HEK293 (cell line): ENCODE data around the gene NANOS3.

Source experiments
- CTCF ChIA-PET: fragments of 350-600 bp; formaldehyde crosslinking; extraction: SDS; loops from one replicate; lab custom pipeline; 2021; ENCODE audit warnings: antibody characterized with exemption; lab: Yijun Ruan, JAX
- POLR2A ChIA-PET: fragments of 300-600 bp; formaldehyde crosslinking; extraction: SDS; loops from one replicate; lab custom pipeline; 2020; ENCODE audit warnings: antibody characterized with exemption, inconsistent platforms; lab: Yijun Ruan, JAX
- H3K27ac ChIP-seq: fragments of 200-500 bp; sonication (Bioruptor generic); 2 replicates; pipeline ENCODE4 v1.5.1; 2014; ENCODE audit warnings: low read depth, low read length, control low read depth, inconsistent platforms; ENCODE audit errors: extremely low read depth
- H3K36me3 ChIP-seq, 2 experiments: fragments of 200-500 bp in 1 of 2; sonication (Bioruptor generic) in 1 of 2; 1 replicate in 1 of 2; 2 replicates in 1 of 2; pipeline ENCODE4 v1.5.1; 2014 to 2017; ENCODE audit warnings: inconsistent platforms in 2 of 2, low read length in 2 of 2; ENCODE audit not compliant: control insufficient read depth in 2 of 2, insufficient read depth in 1 of 2
- H3K4me1 ChIP-seq: fragments of 200-500 bp; sonication (Bioruptor generic); 2 replicates; pipeline ENCODE4 v1.5.1; 2014; ENCODE audit warnings: mild to moderate bottlenecking, low read length, inconsistent platforms; ENCODE audit not compliant: control insufficient read depth, insufficient read depth
- H3K4me3 ChIP-seq: 2 replicates; pipeline ENCODE4 v1.5.1; 2011; ENCODE audit warnings: low read depth, mild to moderate bottlenecking, control low read depth, low read length, moderate library complexity
- H3K9me3 ChIP-seq: fragments of 200-500 bp; sonication (Bioruptor generic); 2 replicates; pipeline ENCODE4 v1.5.1; 2014; ENCODE audit warnings: low read depth, low read length, inconsistent platforms; ENCODE audit not compliant: control insufficient read depth, insufficient read depth
- BCL11A ChIP-seq: fragments of 450-650 bp; formaldehyde crosslinking; IDR thresholded peaks from 2 replicates; pipeline ENCODE4 v1.5.1; 2016; ENCODE audit warnings: low read depth, missing biosample characterization, missing genetic modification characterization
- HOXD13 ChIP-seq: sonication (generic); formaldehyde crosslinking; IDR thresholded peaks from 2 replicates; pipeline ENCODE4 v1.8.0; 2022; ENCODE audit warnings: missing genetic modification reagents, borderline replicate concordance
- MYNN ChIP-seq: fragments of 450-650 bp; formaldehyde crosslinking; IDR thresholded peaks from 2 replicates; pipeline ENCODE4 v1.5.1; 2016; ENCODE audit warnings: missing biosample characterization, missing genetic modification characterization, borderline replicate concordance
- SETDB1 ChIP-seq: IDR thresholded peaks from one replicate; pipeline ENCODE4 v1.6.1; 2017; ENCODE audit warnings: mild to moderate bottlenecking, low read length, moderate library complexity, mixed read lengths; ENCODE audit not compliant: insufficient read length
- ZNF140 ChIP-seq: fragments of 450-650 bp; formaldehyde crosslinking; IDR thresholded peaks from 2 replicates; pipeline ENCODE4 v1.5.1; 2016; ENCODE audit warnings: missing biosample characterization, missing genetic modification characterization
- ZNF169 ChIP-seq: fragments of 450-650 bp; formaldehyde crosslinking; IDR thresholded peaks from 2 replicates; pipeline ENCODE4 v1.5.1; 2016; ENCODE audit warnings: missing biosample characterization, missing genetic modification characterization
- ZNF24 ChIP-seq: fragments of 450-650 bp; formaldehyde crosslinking; IDR thresholded peaks from 2 replicates; pipeline ENCODE4 v1.5.1; 2016; ENCODE audit warnings: missing biosample characterization, missing genetic modification characterization
- ZNF366 ChIP-seq: fragments of 450-650 bp; formaldehyde crosslinking; conservative IDR thresholded peaks from 2 replicates; pipeline ENCODE4 v1.5.1; 2016; ENCODE audit warnings: missing biosample characterization, missing genetic modification characterization
- ZNF391 ChIP-seq: fragments of 450-650 bp; formaldehyde crosslinking; IDR thresholded peaks from 2 replicates; pipeline ENCODE4 v1.5.1; 2016; ENCODE audit warnings: low read depth, missing biosample characterization, missing genetic modification characterization, borderline replicate concordance
- ZNF561 ChIP-seq: fragments of 450-650 bp; IDR thresholded peaks from 2 replicates; pipeline ENCODE4 v1.5.1; 2018; ENCODE audit warnings: missing biosample characterization, missing genetic modification characterization, borderline replicate concordance
- ZNF571 ChIP-seq: fragments of 450-650 bp; formaldehyde crosslinking; IDR thresholded peaks from 2 replicates; pipeline ENCODE4 v1.5.0; 2017; ENCODE audit warnings: missing biosample characterization, missing genetic modification characterization
- ZNF768 ChIP-seq: fragments of 450-650 bp; formaldehyde crosslinking; IDR thresholded peaks from 2 replicates; pipeline ENCODE4 v1.5.1; 2018; ENCODE audit warnings: missing biosample characterization, mild to moderate bottlenecking, missing genetic modification characterization
- TF ChIP-seq, protein P1 (sequence below): fragments of 450-650 bp; formaldehyde crosslinking; IDR thresholded peaks from 2 replicates; pipeline ENCODE4 v1.5.1; 2016; ENCODE audit warnings: missing biosample characterization, missing genetic modification characterization
- TF ChIP-seq, protein P2 (sequence below): fragments of 450-650 bp; formaldehyde crosslinking; IDR thresholded peaks from 2 replicates; pipeline ENCODE4 v1.5.1; 2016; ENCODE audit warnings: missing biosample characterization, missing genetic modification characterization
- TF ChIP-seq, protein P3 (sequence below): fragments of 450-650 bp; formaldehyde crosslinking; IDR thresholded peaks from 2 replicates; pipeline ENCODE4 v1.5.1; 2016; ENCODE audit warnings: missing biosample characterization, missing genetic modification characterization
- TF ChIP-seq, protein P4 (sequence below): fragments of 450-650 bp; formaldehyde crosslinking; IDR thresholded peaks from 2 replicates; pipeline ENCODE4 v1.5.1; 2016; ENCODE audit warnings: missing biosample characterization, missing genetic modification characterization
- TF ChIP-seq, protein P5 (sequence below): fragments of 450-650 bp; formaldehyde crosslinking; IDR thresholded peaks from 2 replicates; pipeline ENCODE4 v1.5.1; 2016; ENCODE audit warnings: missing biosample characterization, missing genetic modification characterization, borderline replicate concordance
- TF ChIP-seq, protein P6 (sequence below): fragments of 450-650 bp; formaldehyde crosslinking; IDR thresholded peaks from 2 replicates; pipeline ENCODE4 v1.5.1; 2016; ENCODE audit warnings: missing biosample characterization, missing genetic modification characterization
- TF ChIP-seq, protein P7 (sequence below): fragments of 450-650 bp; formaldehyde crosslinking; IDR thresholded peaks from 2 replicates; pipeline ENCODE4 v1.5.1; 2016; ENCODE audit warnings: missing biosample characterization, missing genetic modification characterization

Gene NANOS3

DNA sequence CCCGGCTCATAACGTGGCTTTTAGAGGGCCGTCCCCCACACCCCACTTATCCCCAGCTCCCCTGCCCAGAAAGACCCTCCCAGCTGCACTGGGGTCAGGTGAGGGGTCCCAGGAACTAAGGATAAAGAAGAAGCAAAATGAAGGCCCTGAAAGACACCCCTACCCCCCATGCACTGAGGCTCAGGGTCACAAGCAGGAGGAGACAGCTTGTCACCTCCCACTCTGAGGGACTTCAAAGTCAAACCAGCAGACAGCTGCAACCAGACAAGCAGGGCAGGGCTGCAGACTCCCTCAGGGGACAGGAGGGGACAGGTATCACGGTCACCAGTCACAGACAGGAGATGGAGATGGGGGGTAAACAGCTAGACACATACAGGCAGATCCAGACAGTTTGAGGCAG lies 6.1 kb upstream of the NANOS3 start:
- H3K4me1 ChIP-seq: no peaks in the 10 kb centered on the region
- ChIA-PET POLR2A (interaction anchor here (0.6 kb wide), 1 partner anchor 90 kb away, joined by 3 read pairs; no protein-coding TSS in a partner anchor), CTCF (interaction anchor here (0.7 to 1.5 kb wide), 3 partner anchors 10 to 152 kb away, joined by 3 to 5 read pairs (median 5); no protein-coding TSS in a partner anchor)
- H3K36me3 ChIP-seq: no peaks in the 10 kb centered on the region; a peak in 1 of 3 replicates
- H3K4me3 ChIP-seq: no peak overlapping the region
- H3K9me3 ChIP-seq: no peaks in the 10 kb centered on the region
- TF ChIP-seq ZNF391 (tag by site-specific recombination): no peak
- no peak for TF ChIP-seq BCL11A (tag by site-specific recombination)
- TF ChIP-seq, protein P1, sequence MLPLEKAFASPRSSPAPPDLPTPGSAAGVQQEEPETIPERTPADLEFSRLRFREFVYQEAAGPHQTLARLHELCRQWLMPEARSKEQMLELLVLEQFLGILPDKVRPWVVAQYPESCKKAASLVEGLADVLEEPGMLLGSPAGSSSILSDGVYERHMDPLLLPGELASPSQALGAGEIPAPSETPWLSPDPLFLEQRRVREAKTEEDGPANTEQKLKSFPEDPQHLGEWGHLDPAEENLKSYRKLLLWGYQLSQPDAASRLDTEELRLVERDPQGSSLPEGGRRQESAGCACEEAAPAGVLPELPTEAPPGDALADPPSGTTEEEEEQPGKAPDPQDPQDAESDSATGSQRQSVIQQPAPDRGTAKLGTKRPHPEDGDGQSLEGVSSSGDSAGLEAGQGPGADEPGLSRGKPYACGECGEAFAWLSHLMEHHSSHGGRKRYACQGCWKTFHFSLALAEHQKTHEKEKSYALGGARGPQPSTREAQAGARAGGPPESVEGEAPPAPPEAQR (tag by site-specific recombination): no peak
- no peak for TF ChIP-seq ZNF571 (tag by site-specific recombination)
- TF ChIP-seq, protein P2, sequence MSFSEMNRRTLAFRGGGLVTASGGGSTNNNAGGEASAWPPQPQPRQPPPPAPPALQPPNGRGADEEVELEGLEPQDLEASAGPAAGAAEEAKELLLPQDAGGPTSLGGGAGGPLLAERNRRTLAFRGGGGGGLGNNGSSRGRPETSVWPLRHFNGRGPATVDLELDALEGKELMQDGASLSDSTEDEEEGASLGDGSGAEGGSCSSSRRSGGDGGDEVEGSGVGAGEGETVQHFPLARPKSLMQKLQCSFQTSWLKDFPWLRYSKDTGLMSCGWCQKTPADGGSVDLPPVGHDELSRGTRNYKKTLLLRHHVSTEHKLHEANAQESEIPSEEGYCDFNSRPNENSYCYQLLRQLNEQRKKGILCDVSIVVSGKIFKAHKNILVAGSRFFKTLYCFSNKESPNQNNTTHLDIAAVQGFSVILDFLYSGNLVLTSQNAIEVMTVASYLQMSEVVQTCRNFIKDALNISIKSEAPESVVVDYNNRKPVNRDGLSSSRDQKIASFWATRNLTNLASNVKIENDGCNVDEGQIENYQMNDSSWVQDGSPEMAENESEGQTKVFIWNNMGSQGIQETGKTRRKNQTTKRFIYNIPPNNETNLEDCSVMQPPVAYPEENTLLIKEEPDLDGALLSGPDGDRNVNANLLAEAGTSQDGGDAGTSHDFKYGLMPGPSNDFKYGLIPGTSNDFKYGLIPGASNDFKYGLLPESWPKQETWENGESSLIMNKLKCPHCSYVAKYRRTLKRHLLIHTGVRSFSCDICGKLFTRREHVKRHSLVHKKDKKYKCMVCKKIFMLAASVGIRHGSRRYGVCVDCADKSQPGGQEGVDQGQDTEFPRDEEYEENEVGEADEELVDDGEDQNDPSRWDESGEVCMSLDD (tag by site-specific recombination): no peak
- TF ChIP-seq, protein P3, sequence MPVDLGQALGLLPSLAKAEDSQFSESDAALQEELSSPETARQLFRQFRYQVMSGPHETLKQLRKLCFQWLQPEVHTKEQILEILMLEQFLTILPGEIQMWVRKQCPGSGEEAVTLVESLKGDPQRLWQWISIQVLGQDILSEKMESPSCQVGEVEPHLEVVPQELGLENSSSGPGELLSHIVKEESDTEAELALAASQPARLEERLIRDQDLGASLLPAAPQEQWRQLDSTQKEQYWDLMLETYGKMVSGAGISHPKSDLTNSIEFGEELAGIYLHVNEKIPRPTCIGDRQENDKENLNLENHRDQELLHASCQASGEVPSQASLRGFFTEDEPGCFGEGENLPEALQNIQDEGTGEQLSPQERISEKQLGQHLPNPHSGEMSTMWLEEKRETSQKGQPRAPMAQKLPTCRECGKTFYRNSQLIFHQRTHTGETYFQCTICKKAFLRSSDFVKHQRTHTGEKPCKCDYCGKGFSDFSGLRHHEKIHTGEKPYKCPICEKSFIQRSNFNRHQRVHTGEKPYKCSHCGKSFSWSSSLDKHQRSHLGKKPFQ (tag by site-specific recombination): no peak
- TF ChIP-seq ZNF561 (tag by site-specific recombination): no peak
- TF ChIP-seq ZNF24 (tag by site-specific recombination): no peak
- no peak for TF ChIP-seq ZNF169
- TF ChIP-seq SETDB1: no peak
- TF ChIP-seq ZNF366 (tag by site-specific recombination): no peak
- no peak for TF ChIP-seq HOXD13
- no peak for TF ChIP-seq ZNF140
- TF ChIP-seq, protein P4, sequence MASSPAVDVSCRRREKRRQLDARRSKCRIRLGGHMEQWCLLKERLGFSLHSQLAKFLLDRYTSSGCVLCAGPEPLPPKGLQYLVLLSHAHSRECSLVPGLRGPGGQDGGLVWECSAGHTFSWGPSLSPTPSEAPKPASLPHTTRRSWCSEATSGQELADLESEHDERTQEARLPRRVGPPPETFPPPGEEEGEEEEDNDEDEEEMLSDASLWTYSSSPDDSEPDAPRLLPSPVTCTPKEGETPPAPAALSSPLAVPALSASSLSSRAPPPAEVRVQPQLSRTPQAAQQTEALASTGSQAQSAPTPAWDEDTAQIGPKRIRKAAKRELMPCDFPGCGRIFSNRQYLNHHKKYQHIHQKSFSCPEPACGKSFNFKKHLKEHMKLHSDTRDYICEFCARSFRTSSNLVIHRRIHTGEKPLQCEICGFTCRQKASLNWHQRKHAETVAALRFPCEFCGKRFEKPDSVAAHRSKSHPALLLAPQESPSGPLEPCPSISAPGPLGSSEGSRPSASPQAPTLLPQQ (tag by site-specific recombination): no peak
- no peak for TF ChIP-seq ZNF768 (tag by site-specific recombination)
- TF ChIP-seq, protein P5, sequence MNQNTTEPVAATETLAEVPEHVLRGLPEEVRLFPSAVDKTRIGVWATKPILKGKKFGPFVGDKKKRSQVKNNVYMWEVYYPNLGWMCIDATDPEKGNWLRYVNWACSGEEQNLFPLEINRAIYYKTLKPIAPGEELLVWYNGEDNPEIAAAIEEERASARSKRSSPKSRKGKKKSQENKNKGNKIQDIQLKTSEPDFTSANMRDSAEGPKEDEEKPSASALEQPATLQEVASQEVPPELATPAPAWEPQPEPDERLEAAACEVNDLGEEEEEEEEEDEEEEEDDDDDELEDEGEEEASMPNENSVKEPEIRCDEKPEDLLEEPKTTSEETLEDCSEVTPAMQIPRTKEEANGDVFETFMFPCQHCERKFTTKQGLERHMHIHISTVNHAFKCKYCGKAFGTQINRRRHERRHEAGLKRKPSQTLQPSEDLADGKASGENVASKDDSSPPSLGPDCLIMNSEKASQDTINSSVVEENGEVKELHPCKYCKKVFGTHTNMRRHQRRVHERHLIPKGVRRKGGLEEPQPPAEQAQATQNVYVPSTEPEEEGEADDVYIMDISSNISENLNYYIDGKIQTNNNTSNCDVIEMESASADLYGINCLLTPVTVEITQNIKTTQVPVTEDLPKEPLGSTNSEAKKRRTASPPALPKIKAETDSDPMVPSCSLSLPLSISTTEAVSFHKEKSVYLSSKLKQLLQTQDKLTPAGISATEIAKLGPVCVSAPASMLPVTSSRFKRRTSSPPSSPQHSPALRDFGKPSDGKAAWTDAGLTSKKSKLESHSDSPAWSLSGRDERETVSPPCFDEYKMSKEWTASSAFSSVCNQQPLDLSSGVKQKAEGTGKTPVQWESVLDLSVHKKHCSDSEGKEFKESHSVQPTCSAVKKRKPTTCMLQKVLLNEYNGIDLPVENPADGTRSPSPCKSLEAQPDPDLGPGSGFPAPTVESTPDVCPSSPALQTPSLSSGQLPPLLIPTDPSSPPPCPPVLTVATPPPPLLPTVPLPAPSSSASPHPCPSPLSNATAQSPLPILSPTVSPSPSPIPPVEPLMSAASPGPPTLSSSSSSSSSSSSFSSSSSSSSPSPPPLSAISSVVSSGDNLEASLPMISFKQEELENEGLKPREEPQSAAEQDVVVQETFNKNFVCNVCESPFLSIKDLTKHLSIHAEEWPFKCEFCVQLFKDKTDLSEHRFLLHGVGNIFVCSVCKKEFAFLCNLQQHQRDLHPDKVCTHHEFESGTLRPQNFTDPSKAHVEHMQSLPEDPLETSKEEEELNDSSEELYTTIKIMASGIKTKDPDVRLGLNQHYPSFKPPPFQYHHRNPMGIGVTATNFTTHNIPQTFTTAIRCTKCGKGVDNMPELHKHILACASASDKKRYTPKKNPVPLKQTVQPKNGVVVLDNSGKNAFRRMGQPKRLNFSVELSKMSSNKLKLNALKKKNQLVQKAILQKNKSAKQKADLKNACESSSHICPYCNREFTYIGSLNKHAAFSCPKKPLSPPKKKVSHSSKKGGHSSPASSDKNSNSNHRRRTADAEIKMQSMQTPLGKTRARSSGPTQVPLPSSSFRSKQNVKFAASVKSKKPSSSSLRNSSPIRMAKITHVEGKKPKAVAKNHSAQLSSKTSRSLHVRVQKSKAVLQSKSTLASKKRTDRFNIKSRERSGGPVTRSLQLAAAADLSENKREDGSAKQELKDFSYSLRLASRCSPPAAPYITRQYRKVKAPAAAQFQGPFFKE (tag by site-specific recombination): no peak
- TF ChIP-seq MYNN (tag by site-specific recombination): no peak
- TF ChIP-seq, protein P6, sequence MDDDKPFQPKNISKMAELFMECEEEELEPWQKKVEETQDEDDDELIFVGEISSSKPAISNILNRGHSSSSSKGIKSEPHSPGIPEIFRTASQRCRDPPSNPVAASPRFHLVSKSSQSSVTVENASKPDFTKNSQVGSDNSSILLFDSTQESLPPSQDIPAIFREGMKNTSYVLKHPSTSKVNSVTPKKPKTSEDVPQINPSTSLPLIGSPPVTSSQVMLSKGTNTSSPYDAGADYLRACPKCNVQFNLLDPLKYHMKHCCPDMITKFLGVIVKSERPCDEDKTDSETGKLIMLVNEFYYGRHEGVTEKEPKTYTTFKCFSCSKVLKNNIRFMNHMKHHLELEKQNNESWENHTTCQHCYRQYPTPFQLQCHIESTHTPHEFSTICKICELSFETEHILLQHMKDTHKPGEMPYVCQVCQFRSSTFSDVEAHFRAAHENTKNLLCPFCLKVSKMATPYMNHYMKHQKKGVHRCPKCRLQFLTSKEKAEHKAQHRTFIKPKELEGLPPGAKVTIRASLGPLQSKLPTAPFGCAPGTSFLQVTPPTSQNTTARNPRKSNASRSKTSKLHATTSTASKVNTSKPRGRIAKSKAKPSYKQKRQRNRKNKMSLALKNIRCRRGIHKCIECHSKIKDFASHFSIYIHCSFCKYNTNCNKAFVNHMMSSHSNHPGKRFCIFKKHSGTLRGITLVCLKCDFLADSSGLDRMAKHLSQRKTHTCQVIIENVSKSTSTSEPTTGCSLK (tag by site-specific recombination): no peak
- TF ChIP-seq, protein P7, sequence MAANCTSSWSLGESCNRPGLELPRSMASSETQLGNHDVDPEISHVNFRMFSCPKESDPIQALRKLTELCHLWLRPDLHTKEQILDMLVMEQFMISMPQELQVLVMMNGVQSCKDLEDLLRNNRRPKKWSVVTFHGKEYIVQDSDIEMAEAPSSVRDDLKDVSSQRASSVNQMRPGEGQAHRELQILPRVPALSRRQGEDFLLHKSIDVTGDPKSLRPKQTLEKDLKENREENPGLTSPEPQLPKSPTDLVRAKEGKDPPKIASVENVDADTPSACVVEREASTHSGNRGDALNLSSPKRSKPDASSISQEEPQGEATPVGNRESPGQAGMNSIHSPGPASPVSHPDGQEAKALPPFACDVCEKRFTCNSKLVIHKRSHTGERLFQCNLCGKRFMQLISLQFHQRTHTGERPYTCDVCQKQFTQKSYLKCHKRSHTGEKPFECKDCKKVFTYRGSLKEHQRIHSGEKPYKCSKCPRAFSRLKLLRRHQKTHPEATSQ (tag by site-specific recombination): no peak
- TF ChIP-seq, all 188 proteins: peak for 0
- H3K27ac ChIP-seq: no peak overlapping the region
